Upper lobe of left lung (tissue), 6 donors: ENCODE measurements around the gene TAF3. TPM values are rescaled to one million over a fixed set of nuclear protein-coding genes. Genes with fewer than 3 reads are reported as not detected.
"Not testable (repeated sequence)": the region's sequence is repeated elsewhere in the genome, so short reads cannot be mapped to it uniquely, and the experiment has no call there.

Experiments used
- ATAC-seq, 2 donors: fragments of 200-7000 bp; cut with Tn5 transposase; one replicate each; pipeline ENCODE4 v1.9.1; 2022; ENCODE audit warnings: mild to moderate bottlenecking in 2 of 2, moderate library complexity in 2 of 2; ENCODE audit not compliant: low FRiP score in 2 of 2
- DNase-seq, 2 donors: peaks; one replicate each; pipeline ENCODE4 v3.0.0-alpha.2; 2019 to 2020
- H3K27ac ChIP-seq, 4 donors: fragments of 200-600 bp; sonication (generic); one replicate each; pipeline ENCODE4 v1.5.1; 2016 to 2019
- H3K27me3 ChIP-seq, 4 donors: fragments of 200-600 bp; sonication (generic); one replicate each; pipeline ENCODE4 v1.5.1; 2017 to 2019
- H3K36me3 ChIP-seq, 4 donors: fragments of 200-600 bp; sonication (generic); one replicate each; pipeline ENCODE4 v1.5.1; 2016 to 2019
- H3K4me1 ChIP-seq, 4 donors: fragments of 200-600 bp; sonication (generic); one replicate each; pipeline ENCODE4 v1.5.1; 2018 to 2019
- H3K4me3 ChIP-seq, 4 donors: fragments of 200-600 bp; sonication (generic); one replicate each; pipeline ENCODE4 v1.5.1; 2017 to 2019; ENCODE audit warnings: mild to moderate bottlenecking in 2 of 4, moderate library complexity in 1 of 4
- H3K9me3 ChIP-seq, 4 donors: fragments of 200-600 bp; sonication (generic); one replicate each; pipeline ENCODE4 v1.5.1; 2018 to 2019
- EP300 ChIP-seq, 4 donors: sonication (generic); formaldehyde crosslinking; IDR thresholded peaks; one replicate each; pipeline ENCODE4 v1.5.1; 2017; ENCODE audit warnings: antibody characterized with exemption in 4 of 4, control low read depth in 2 of 4
- POLR2A ChIP-seq, 4 donors: fragments of 450-650 bp; IDR thresholded peaks; one replicate each; pipeline ENCODE4 v1.5.1; 2016 to 2017; ENCODE audit warnings: antibody characterized with exemption in 4 of 4, mild to moderate bottlenecking in 2 of 4
- POLR2AphosphoS5 ChIP-seq, 2 donors: sonication (generic); formaldehyde crosslinking; IDR thresholded peaks; one replicate each; pipeline ENCODE4 v1.5.1; 2017; ENCODE audit warnings: antibody characterized with exemption in 2 of 2
- WGBS, 2 donors: methylation state at CpG; one replicate each; pipeline ENCODE4 v1.1.5; 2017 to 2018; 5-methylcytosine and 5-hydroxymethylcytosine counted together
- total RNA-seq, 6 donors: library from RNA; depleted of rRNA in 4 of 6; stranded (reverse); fragments of >200 nt in 4 of 6; gene quantifications; one replicate each; pipeline versions ENCODE4 v1.1.0 to v1.2.1, GENCODE V29; 2016 to 2021
- TF ChIP-seq, protein P1 (sequence below), 6 experiments: fragments of 450-650 bp in 4 of 6; fragments of 200-600 bp in 2 of 6; sonication (generic) in 2 of 6; IDR thresholded peaks; one replicate each; pipeline ENCODE4 v1.5.1; 2016 to 2019; ENCODE audit warnings: antibody characterized with exemption in 6 of 6
- donor health status: DM: no; HTN: no; CAD: no; lungs with moderate emphysema.
- donor health status: DM: no; HTN: yes; CAD: no; lungs with severe emphysema.

The TAF3 gene, protein sequence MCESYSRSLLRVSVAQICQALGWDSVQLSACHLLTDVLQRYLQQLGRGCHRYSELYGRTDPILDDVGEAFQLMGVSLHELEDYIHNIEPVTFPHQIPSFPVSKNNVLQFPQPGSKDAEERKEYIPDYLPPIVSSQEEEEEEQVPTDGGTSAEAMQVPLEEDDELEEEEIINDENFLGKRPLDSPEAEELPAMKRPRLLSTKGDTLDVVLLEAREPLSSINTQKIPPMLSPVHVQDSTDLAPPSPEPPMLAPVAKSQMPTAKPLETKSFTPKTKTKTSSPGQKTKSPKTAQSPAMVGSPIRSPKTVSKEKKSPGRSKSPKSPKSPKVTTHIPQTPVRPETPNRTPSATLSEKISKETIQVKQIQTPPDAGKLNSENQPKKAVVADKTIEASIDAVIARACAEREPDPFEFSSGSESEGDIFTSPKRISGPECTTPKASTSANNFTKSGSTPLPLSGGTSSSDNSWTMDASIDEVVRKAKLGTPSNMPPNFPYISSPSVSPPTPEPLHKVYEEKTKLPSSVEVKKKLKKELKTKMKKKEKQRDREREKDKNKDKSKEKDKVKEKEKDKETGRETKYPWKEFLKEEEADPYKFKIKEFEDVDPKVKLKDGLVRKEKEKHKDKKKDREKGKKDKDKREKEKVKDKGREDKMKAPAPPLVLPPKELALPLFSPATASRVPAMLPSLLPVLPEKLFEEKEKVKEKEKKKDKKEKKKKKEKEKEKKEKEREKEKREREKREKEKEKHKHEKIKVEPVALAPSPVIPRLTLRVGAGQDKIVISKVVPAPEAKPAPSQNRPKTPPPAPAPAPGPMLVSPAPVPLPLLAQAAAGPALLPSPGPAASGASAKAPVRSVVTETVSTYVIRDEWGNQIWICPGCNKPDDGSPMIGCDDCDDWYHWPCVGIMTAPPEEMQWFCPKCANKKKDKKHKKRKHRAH
- total RNA-seq, result 10 to 100 TPM in 3 of 6 donors, 1 to 10 TPM in 3; 6.8 to 16.8 (median 10.1) TPM

DNA sequence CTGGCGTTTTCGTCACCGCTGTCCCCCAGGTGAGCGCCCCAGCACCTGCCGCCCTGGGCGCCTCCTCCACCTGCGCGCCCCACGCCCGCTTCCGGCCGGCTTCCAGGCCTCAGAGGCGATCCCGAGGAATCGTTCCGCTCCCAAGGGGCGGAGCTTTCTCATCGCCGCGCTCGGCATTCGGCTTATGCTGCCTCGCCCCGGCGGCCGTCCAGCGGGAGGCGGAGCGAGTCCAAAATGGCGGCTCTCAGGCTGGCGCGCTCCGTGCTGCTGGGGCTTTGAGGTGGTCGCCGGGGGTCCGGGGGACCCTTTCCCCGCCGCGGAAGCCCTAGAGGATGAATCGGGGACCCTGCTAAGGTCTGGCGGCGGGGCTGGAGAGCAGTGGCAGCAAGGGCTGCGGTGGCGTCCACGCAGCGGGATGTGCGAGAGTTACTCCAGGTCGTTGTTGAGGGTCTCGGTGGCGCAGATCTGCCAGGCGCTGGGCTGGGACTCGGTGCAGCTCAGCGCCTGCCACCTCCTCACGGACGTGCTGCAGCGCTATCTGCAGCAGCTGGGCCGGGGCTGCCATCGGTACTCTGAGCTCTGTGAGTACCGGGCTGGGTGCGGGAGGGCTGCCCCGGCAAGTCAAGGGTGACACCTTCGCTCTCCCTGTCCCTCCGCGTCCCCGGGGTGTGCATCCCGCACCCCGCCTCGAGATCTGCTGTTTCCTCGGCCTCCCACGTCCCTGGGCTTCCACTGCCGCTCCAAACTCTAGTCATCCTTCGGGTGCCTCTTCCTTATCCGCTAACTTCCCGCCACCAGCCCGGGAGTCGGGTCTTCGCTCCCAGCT, at the start of gene TAF3:
TSS of gene TAF3 (plus strand) at position 211 of the 826 bp plus-strand sequence. CDS start at position 416, 205 bp downstream.
- H3K27me3 ChIP-seq, result no peaks in the 10 kb centered on the region
- WGBS, 2 donors, result 0% methylated on average over 21 to 58 of the region's 77 CpGs

DNA sequence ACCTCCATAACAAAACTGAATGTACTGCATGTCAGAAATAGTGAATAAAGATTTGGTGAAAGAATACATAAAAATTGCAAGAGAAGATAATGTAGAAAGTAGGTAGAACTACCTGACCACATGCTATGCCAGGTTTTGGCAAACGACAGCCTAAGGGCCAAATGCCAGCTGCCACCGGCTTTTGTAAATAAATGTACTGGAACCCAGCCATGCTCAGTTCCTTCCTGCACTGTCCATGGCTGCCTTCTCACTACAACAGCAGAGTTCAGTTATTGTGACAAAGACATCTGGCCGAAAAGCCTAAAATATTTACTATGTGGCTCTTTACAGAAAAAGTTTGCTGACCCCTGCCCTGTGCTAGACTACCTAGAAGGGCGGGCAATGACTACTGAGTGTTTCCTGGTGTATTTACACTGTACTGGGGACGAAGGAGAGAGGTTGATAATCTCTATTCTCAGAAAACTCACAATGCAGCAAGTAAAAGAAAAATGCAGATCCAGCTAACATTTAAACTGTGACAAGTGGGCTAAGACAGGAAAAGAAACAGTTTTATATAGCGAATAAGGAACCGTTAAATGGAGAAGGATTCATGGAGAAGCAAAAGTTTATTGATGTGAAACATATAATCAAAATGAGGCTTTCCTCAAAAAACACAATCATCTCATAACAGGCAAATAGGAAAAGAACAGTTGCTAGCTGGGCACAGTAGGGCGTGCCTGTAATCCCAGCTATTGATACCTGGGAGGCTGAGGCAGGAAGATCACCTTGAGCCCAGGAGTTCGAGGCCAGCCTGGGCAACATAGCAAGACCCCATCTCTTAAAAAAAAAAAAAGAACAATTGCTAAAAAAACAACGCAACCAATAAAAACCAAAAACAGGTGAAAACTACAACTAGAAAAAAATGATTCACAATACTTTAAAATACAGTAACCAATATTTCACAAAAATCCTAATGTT, 44.2 kb upstream of the TAF3 start:
- Histone ChIP-seq H3K9me3 (no peaks in the 10 kb centered on the region), H3K27me3 (no peaks in the 10 kb centered on the region), H3K4me1 (peaks cover 5 to 8% (median 7%) of the 10 kb centered on the region in 4 donors), H3K4me3 (no peak overlapping the region), H3K27ac (peak overlapping the region in 1 of 4 donors; percentile 45), H3K36me3 (peaks cover 20 to 89% (median 31%) of the 10 kb centered on the region in 4 donors)
- TF ChIP-seq EP300 (IDR thresholded peaks at IDR 0.05), result no peak
- TF ChIP-seq, protein P1, sequence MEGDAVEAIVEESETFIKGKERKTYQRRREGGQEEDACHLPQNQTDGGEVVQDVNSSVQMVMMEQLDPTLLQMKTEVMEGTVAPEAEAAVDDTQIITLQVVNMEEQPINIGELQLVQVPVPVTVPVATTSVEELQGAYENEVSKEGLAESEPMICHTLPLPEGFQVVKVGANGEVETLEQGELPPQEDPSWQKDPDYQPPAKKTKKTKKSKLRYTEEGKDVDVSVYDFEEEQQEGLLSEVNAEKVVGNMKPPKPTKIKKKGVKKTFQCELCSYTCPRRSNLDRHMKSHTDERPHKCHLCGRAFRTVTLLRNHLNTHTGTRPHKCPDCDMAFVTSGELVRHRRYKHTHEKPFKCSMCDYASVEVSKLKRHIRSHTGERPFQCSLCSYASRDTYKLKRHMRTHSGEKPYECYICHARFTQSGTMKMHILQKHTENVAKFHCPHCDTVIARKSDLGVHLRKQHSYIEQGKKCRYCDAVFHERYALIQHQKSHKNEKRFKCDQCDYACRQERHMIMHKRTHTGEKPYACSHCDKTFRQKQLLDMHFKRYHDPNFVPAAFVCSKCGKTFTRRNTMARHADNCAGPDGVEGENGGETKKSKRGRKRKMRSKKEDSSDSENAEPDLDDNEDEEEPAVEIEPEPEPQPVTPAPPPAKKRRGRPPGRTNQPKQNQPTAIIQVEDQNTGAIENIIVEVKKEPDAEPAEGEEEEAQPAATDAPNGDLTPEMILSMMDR (IDR thresholded peaks at IDR 0.05), result no peak
- TF ChIP-seq POLR2A (IDR thresholded peaks at IDR 0.05), result no peak
- TF ChIP-seq POLR2AphosphoS5 (IDR thresholded peaks at IDR 0.05), result no peak
- DNase-seq, result peak in 1 of 2 donors; percentile 67
- WGBS, 2 donors, result 50 to 55% methylated on average over 10 of the region's 10 CpGs
- no peak for ATAC-seq

More for the DNA sequence above, at the start of gene TAF3:
- H3K9me3 ChIP-seq, result no peaks in the 10 kb centered on the region
- peak within 1 kb of the TSS; percentile 58 to 98 (median 86) for H3K4me3 ChIP-seq
- peak; percentile 97 to 98 for ATAC-seq
- TF ChIP-seq, protein P1 (IDR thresholded peaks at IDR 0.05), result peak in 1 of 6 experiments; percentile 20
- TF ChIP-seq POLR2AphosphoS5 (IDR thresholded peaks at IDR 0.05), result peak; percentile 61 to 83
- TF ChIP-seq POLR2A (IDR thresholded peaks at IDR 0.05), result peak in 2 of 4 donors; percentile 33 to 78
- no peak for TF ChIP-seq EP300 (IDR thresholded peaks at IDR 0.05)
- H3K36me3 ChIP-seq, result peaks cover 0 to 8% (median 0%) of the 10 kb centered on the region in 4 donors
- peak within 1 kb of the TSS; percentile 77 to 80 (median 80) for H3K27ac ChIP-seq
- DNase-seq, result peak; percentile 96 to 97
- peaks cover 10 to 28% (median 14%) of the 10 kb centered on the region in 4 donors for H3K4me1 ChIP-seq

DNA sequence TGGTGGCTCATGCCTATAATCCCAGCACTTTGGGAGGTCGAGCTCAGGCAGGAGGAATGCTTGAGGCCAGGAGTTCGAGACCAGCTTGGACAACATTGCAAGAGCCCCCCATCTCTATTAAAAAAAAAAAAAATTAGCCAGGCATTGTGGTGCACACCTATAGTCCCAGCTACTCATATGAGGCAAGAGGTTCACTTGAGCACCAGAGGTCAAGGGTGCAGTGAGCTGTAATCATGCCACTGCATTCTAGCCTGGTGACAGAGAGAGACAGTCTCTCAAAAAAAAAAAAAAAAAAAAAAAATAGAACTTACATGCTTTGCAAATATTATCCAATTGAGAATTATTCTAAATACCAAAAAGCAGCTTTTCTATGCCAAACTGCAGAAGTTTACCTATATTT, 41.5 kb upstream of the TAF3 start:
- peaks cover 20 to 87% (median 35%) of the 10 kb centered on the region in 4 donors for H3K36me3 ChIP-seq
- H3K27me3 ChIP-seq, result no peaks in the 10 kb centered on the region
- DNase-seq, result no peak
- 94 to 97% methylated on average over 2 of the region's 2 CpGs for WGBS, 2 donors
- no peak overlapping the region for H3K27ac ChIP-seq
- H3K9me3 ChIP-seq, result no peaks in the 10 kb centered on the region
- TF ChIP-seq EP300 (IDR thresholded peaks at IDR 0.05) (no peak), POLR2A (IDR thresholded peaks at IDR 0.05) (no peak), POLR2AphosphoS5 (IDR thresholded peaks at IDR 0.05) (no peak)
- TF ChIP-seq, protein P1 (IDR thresholded peaks at IDR 0.05), result no peak
- no peak overlapping the region for H3K4me3 ChIP-seq
- H3K4me1 ChIP-seq, result peaks cover 5 to 8% (median 7%) of the 10 kb centered on the region in 4 donors
- ATAC-seq, result no peak

DNA sequence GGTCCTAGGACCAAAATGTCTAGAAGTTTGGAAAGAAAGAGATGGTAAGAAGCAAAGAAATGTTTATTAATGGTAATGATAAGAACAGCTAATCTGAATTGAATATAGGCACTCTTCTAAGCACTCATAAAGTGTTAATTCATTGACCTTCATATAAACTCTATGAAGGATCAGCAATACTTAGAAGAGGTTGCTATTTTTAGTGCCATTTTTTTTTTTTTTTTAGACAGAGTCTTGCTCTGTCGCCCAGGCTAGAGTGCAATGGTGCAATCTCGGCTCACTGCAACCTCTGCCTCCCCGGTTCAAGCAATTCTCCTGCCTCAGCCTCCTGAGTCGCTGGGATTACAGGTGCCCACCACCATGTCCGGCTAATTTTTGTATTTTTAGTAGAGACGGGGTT, 36.1 kb upstream of the TAF3 start:
- H3K9me3 ChIP-seq, ATAC-seq, H3K27ac ChIP-seq, DNase-seq, H3K4me3 ChIP-seq, H3K27me3 ChIP-seq: not testable (repeated sequence)
- 86 to 89% methylated on average over 6 of the region's 6 CpGs for WGBS, 2 donors
- Histone ChIP-seq H3K4me1 (peaks cover 10 to 16% (median 13%) of the 10 kb centered on the region in 4 donors), H3K36me3 (peaks cover 15 to 45% (median 25%) of the 10 kb centered on the region in 4 donors)
